K562 (cell line): ENCODE data around the gene SLC31A1. TPM values are rescaled to one million over a fixed set of nuclear protein-coding genes. Genes with fewer than 3 reads are reported as not detected.

ENCODE experiments used
- ATAC-seq: fragments of 200-7000 bp; cut with Tn5 transposase; 3 replicates; pipeline ENCODE4 v1.9.1; 2020; ENCODE audit warnings: moderate library complexity
- BruUV-seq: library from RNA; stranded (reverse); fragments of 400-500 nt; replicated peaks from 2 replicates; lab custom pipeline; 2021; lab: Mats Ljungman, UMichigan
- CTCF ChIA-PET: fragments of 300-600 bp; formaldehyde crosslinking; extraction: SDS; loops from one replicate; lab custom pipeline; 2021; ENCODE audit warnings: low intra/inter-chr PET ratio; lab: Yijun Ruan, JAX
- POLR2A ChIA-PET: fragments of 300-600, 350-650 bp; sonication (Branson Sonifier 250); formaldehyde crosslinking; extraction: SDS; loops from one replicate; lab custom pipeline; 2021; ENCODE audit warnings: antibody characterized with exemption, inconsistent platforms; lab: Yijun Ruan, JAX
- DNase-seq, 4 experiments: peaks; one replicate each; pipeline versions ENCODE4 v3.0.0 to v3.0.0-alpha.2; 2011 to 2018; ENCODE audit warnings: low spot score in 3 of 4, mixed read lengths in 3 of 4; ENCODE audit errors: extremely low read depth in 1 of 4
- FAIRE-seq: peaks from 2 replicates; lab custom pipeline; 2011; peaks lifted over from hg19 to GRCh38; lab: Jason Lieb, UNC
- H2AFZ ChIP-seq: 2 replicates; pipeline ENCODE4 v1.6.0; 2011; ENCODE audit warnings: low read depth, low read length, control low read depth, inconsistent platforms
- H3K27ac ChIP-seq: fragments of 200-600 bp; 3 replicates; pipeline ENCODE4 v1.8.0; 2011; ENCODE audit warnings: low read depth, mild to moderate bottlenecking, control low read depth, inconsistent platforms, low read length, moderate library complexity, mixed read lengths; ENCODE audit errors: extremely low read depth
- H3K27me3 ChIP-seq, 2 experiments: fragments of 300-600 bp in 1 of 2; 2 replicates in 1 of 2; 3 replicates in 1 of 2; pipeline versions ENCODE4 v1.6.0 to v1.8.0; 2011; ENCODE audit warnings: inconsistent platforms in 2 of 2, low read length in 2 of 2, mild to moderate bottlenecking in 1 of 2, mixed read lengths in 1 of 2, moderate library complexity in 1 of 2; ENCODE audit not compliant: control insufficient read depth in 2 of 2, insufficient read depth in 2 of 2
- H3K36me3 ChIP-seq: fragments of 300-600 bp; 3 replicates; pipeline ENCODE4 v1.8.0; 2011; ENCODE audit warnings: mild to moderate bottlenecking, low read length, inconsistent platforms; ENCODE audit not compliant: control insufficient read depth, insufficient read depth
- H3K4me1 ChIP-seq, 2 experiments: fragments of 200-600 bp in 1 of 2; replicated peaks in 1 of 2; 2 replicates in 1 of 2; 3 replicates in 1 of 2; pipeline versions ENCODE4 v1.5.1 to v1.8.0; 2011; ENCODE audit warnings: inconsistent platforms in 2 of 2, low read length in 2 of 2, mild to moderate bottlenecking in 1 of 2, mixed read lengths in 1 of 2, moderate library complexity in 1 of 2; ENCODE audit not compliant: control insufficient read depth in 2 of 2, insufficient read depth in 2 of 2
- H3K4me2 ChIP-seq: 2 replicates; pipeline ENCODE4 v1.6.1; 2011; ENCODE audit warnings: low read length, control low read depth, inconsistent platforms, mixed read lengths; ENCODE audit not compliant: insufficient read depth
- H3K4me3 ChIP-seq: fragments of 200-600 bp; sonication (generic), shearing (Covaris generic); 2 replicates; pipeline ENCODE4 v1.5.1; 2016; ENCODE audit warnings: control low read depth, inconsistent platforms
- H3K79me2 ChIP-seq: fragments of 200-600 bp; 3 replicates; pipeline ENCODE4 v1.8.0; 2011; ENCODE audit warnings: low read length, inconsistent platforms; ENCODE audit not compliant: control insufficient read depth, insufficient read depth
- H3K9ac ChIP-seq, 2 experiments: 2 replicates each; pipeline versions ENCODE4 v1.6.0 to v1.6.1; 2011; ENCODE audit warnings: low read depth in 2 of 2, low read length in 2 of 2, control low read depth in 1 of 2, inconsistent platforms in 1 of 2, mild to moderate bottlenecking in 1 of 2, mixed read lengths in 1 of 2; ENCODE audit not compliant: insufficient read depth in 1 of 2
- H3K9me1 ChIP-seq: one replicate; pipeline ENCODE4 v1.6.0; 2011; ENCODE audit warnings: inconsistent platforms, mild to moderate bottlenecking, low read length, moderate library complexity; ENCODE audit not compliant: control insufficient read depth, insufficient read depth
- H3K9me3 ChIP-seq: replicated peaks from 2 replicates; pipeline ENCODE4 v1.5.1; 2011; ENCODE audit warnings: low read depth, low read length, inconsistent platforms; ENCODE audit not compliant: control insufficient read depth, insufficient read depth
- H4K20me1 ChIP-seq: replicated peaks from 2 replicates; pipeline ENCODE4 v1.6.1; 2011; ENCODE audit warnings: low read length, inconsistent platforms, mixed read lengths; ENCODE audit not compliant: control insufficient read depth, insufficient read depth
- FOSL1 ChIP-seq: fragments of 200-800 bp; sonication (Bioruptor generic); conservative IDR thresholded peaks from 2 replicates; pipeline ENCODE4 v1.6.1; 2016; ENCODE audit warnings: missing genetic modification characterization, missing compliant biosample characterization
- HDAC3 ChIP-seq: fragments of 450-650 bp; IDR thresholded peaks from 2 replicates; pipeline ENCODE4 v1.6.1; 2018; ENCODE audit warnings: borderline replicate concordance, mild to moderate bottlenecking, moderate library complexity; ENCODE audit not compliant: partially characterized antibody
- JUNB ChIP-seq: fragments of 450-650 bp; formaldehyde crosslinking; conservative IDR thresholded peaks from 2 replicates; pipeline ENCODE4 v1.4.0; 2020; ENCODE audit warnings: mild to moderate bottlenecking
- JUND ChIP-seq, 2 experiments: IDR thresholded peaks; 2 replicates in 1 of 2; 3 replicates in 1 of 2; pipeline ENCODE4 v1.6.1; 2011; ENCODE audit warnings: borderline replicate concordance in 2 of 2, low read depth in 2 of 2, low read length in 2 of 2, improper control_type of control experiment in 1 of 2, missing biosample characterization in 1 of 2, missing genetic modification characterization in 1 of 2, missing genetic modification reagents in 1 of 2
- KDM2B ChIP-seq: fragments of 250-450 bp; sonication (Bioruptor Pico); IDR thresholded peaks from 2 replicates; pipeline ENCODE4 v1.8.0; 2021; ENCODE audit warnings: mild to moderate bottlenecking, moderate library complexity
- THRAP3 ChIP-seq: fragments of 450-650 bp; IDR thresholded peaks from 2 replicates; pipeline ENCODE4 v1.6.1; 2016; ENCODE audit warnings: mild to moderate bottlenecking, inconsistent platforms, borderline replicate concordance
- ZFP30 ChIP-seq: fragments of 250-450 bp; sonication (Bioruptor Pico); IDR thresholded peaks from 2 replicates; pipeline ENCODE4 v1.8.0; 2022; ENCODE audit warnings: moderate library complexity, mild to moderate bottlenecking, inconsistent platforms, borderline replicate concordance
- ZNF785 ChIP-seq: fragments of 250-450 bp; sonication (Bioruptor Pico); IDR thresholded peaks from 2 replicates; pipeline ENCODE4 v1.4.0; 2020; ENCODE audit warnings: mild to moderate bottlenecking
- WGBS: fragments of 100-300 bp; shearing (Covaris generic); methylation state at CpG from one replicate; pipeline ENCODE4 v1.1.6; 2016; ENCODE audit warnings: low coverage, mixed read lengths; ENCODE audit not compliant: insufficient coverage; ENCODE audit errors: missing lambda C conversion rate; 5-methylcytosine and 5-hydroxymethylcytosine counted together
- in situ Hi-C: fragments of 300-500 bp; cut with MboI; formaldehyde crosslinking; loops from 4 replicates; pipeline ENCODE4 v1.15.0; 2018; ENCODE audit warnings: inconsistent platforms, mixed read lengths
- intact Hi-C: fragments of 100-400 bp; cut with micrococcal nuclease; formaldehyde crosslinking; loops from 2 replicates; pipeline ENCODE4 v1.14.2; 2022
- polyA plus RNA-seq, 8 experiments: library from polyadenylated mRNA; depleted of rRNA in 4 of 8; stranded (reverse) in 5 of 8; unstranded in 3 of 8; fragments of >200 nt; fragmentation: Nextera tagmentation in 2 of 8; fragmentation: Illumina TruSeq in 1 of 8; extraction: Ambion mirVana in 2 of 8; extraction: Trizol in 1 of 8; gene quantifications; 2 replicates each; pipeline versions ENCODE4 v1.2.1 to v1.2.3, GENCODE V29; 2011 to 2014; ENCODE audit warnings: inconsistent platforms in 1 of 8, missing spikeins in 1 of 8
- total RNA-seq, 7 experiments: library from RNA; depleted of rRNA in 6 of 7; stranded (reverse); fragments of >200 nt in 6 of 7; fragmentation: Illumina TruSeq in 2 of 7; extraction: Trizol in 2 of 7; gene quantifications; 2 replicates each; pipeline versions ENCODE4 v1.2.1 to v1.2.3, GENCODE V29; 2011 to 2021; ENCODE audit warnings: low replicate concordance in 1 of 7
- TF ChIP-seq, protein P1 (sequence below): fragments of 150-350 bp; conservative IDR thresholded peaks from 2 replicates; pipeline ENCODE4 v1.6.1; 2014; ENCODE audit warnings: low read length
- TF ChIP-seq, protein P2 (sequence below), 2 experiments: fragments of 250-450 bp in 1 of 2; fragments of 450-650 bp in 1 of 2; sonication (Bioruptor Pico) in 1 of 2; IDR thresholded peaks; 2 replicates each; pipeline versions ENCODE4 v1.6.1 to v1.8.0; 2016 to 2021; ENCODE audit warnings: mild to moderate bottlenecking in 2 of 2, moderate library complexity in 2 of 2, missing compliant biosample characterization in 1 of 2, missing genetic modification characterization in 1 of 2
- TF ChIP-seq, protein P3 (sequence below): fragments of 450-650 bp; IDR thresholded peaks from 2 replicates; pipeline ENCODE4 v1.6.1; 2016; ENCODE audit warnings: missing biosample characterization, missing genetic modification characterization

Gene SLC31A1
- total and polyA plus RNA-seq, 9 of the 15 experiments (the other 6 are each of a cell fraction or from before 2014, with no cell fraction given): 15.4 to 40.7 (median 25.9) TPM

DNA sequence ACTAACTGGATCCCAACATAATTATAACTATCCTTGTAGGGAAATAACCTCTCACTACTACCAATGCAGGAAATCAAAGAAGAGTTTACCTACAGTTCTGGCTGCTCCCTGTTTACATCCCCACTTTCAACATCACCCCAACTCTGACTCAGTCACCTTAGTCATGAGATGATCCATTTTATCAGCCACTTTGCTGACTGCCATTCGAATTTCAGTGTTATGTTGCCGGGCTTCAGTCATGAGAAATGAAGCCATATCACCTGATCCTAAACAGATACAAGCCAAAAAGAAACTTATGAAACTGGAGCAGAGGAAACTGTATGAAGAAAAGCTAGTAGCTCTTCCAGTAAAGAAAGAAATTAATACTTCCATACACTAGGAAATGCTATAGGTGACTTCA, 36.8 kb upstream of the SLC31A1 start:
- H2AFZ ChIP-seq: no peak overlapping the region
- H4K20me1 ChIP-seq: no peaks in the 10 kb centered on the region
- in situ Hi-C loops: no loop called here
- no peaks in the 10 kb centered on the region for H3K9me3 ChIP-seq
- H3K27ac ChIP-seq: no peak overlapping the region
- H3K4me1 ChIP-seq: no peaks in the 10 kb centered on the region
- no peak overlapping the region for H3K4me3 ChIP-seq
- intact Hi-C loops: no loop called here
- ATAC-seq (no peak), DNase-seq (no peak), FAIRE-seq (no peak)
- 59% methylated on average over 2 of the region's 2 CpGs for WGBS
- no peak overlapping the region for H3K4me2 ChIP-seq
- ChIA-PET POLR2A (interaction anchor here (1.1 kb wide), 1 partner anchor 10 kb away, joined by 3 read pairs; no protein-coding TSS in a partner anchor), CTCF (no interaction called here)
- no peaks in the 10 kb centered on the region for H3K27me3 ChIP-seq
- H3K36me3 ChIP-seq: peaks cover 94% of the 10 kb centered on the region
- H3K9me1 ChIP-seq: no peaks in the 10 kb centered on the region
- H3K9ac ChIP-seq: no peak overlapping the region
- no peaks in the 10 kb centered on the region for H3K79me2 ChIP-seq
- TF ChIP-seq JUNB (CRISPR knock-in tag): no peak
- TF ChIP-seq ZNF785 (CRISPR knock-in tag): no peak
- peak; percentile 57 for TF ChIP-seq FOSL1
- no peak for TF ChIP-seq THRAP3
- BruUV-seq: no TSS peak

DNA sequence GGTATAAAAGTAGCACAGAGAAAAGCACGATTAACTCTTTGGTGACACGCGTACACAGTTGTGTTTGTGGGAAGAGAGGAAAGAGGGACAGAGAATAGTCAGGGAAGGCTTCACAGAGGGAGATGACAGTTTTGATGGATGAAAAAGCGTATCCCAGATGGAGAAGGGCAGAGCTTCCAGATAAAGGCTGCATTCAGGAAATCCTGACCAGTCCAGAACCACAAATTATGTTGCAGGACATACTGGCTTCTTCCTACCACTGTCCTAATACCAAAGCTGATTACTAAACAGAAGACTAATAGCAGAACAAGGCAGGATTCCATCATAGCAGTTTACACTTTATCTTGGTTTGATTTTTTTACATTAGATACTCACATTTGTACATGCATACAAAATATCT, 36.1 kb upstream of the SLC31A1 start:
- intact Hi-C loops: no loop called here
- in situ Hi-C loops: no loop called here
- no peak overlapping the region for H3K4me2 ChIP-seq
- no peaks in the 10 kb centered on the region for H3K9me3 ChIP-seq
- H3K9me1 ChIP-seq: no peaks in the 10 kb centered on the region
- BruUV-seq: no TSS peak
- no peak for DNase-seq
- no peaks in the 10 kb centered on the region for H4K20me1 ChIP-seq
- no peak overlapping the region for H3K4me3 ChIP-seq
- ChIA-PET POLR2A (interaction anchor here (0.6 to 1.7 kb wide), 4 partner anchors 10 to 1901 kb away, joined by 3 to 5 read pairs (median 3); partner anchors contain the start of genes FKBP15 and SLC31A1), CTCF (no interaction called here)
- FAIRE-seq: no peak
- H3K36me3 ChIP-seq: peaks cover 94% of the 10 kb centered on the region
- no peak for ATAC-seq
- H3K4me1 ChIP-seq: no peaks in the 10 kb centered on the region
- no peak overlapping the region for H3K27ac ChIP-seq
- 93% methylated on average over 4 of the region's 4 CpGs for WGBS
- no peaks in the 10 kb centered on the region for H3K79me2 ChIP-seq
- H2AFZ ChIP-seq: no peak overlapping the region
- H3K9ac ChIP-seq: no peak overlapping the region
- H3K27me3 ChIP-seq: no peaks in the 10 kb centered on the region
- TF ChIP-seq HDAC3: no peak
- TF ChIP-seq, protein P1, sequence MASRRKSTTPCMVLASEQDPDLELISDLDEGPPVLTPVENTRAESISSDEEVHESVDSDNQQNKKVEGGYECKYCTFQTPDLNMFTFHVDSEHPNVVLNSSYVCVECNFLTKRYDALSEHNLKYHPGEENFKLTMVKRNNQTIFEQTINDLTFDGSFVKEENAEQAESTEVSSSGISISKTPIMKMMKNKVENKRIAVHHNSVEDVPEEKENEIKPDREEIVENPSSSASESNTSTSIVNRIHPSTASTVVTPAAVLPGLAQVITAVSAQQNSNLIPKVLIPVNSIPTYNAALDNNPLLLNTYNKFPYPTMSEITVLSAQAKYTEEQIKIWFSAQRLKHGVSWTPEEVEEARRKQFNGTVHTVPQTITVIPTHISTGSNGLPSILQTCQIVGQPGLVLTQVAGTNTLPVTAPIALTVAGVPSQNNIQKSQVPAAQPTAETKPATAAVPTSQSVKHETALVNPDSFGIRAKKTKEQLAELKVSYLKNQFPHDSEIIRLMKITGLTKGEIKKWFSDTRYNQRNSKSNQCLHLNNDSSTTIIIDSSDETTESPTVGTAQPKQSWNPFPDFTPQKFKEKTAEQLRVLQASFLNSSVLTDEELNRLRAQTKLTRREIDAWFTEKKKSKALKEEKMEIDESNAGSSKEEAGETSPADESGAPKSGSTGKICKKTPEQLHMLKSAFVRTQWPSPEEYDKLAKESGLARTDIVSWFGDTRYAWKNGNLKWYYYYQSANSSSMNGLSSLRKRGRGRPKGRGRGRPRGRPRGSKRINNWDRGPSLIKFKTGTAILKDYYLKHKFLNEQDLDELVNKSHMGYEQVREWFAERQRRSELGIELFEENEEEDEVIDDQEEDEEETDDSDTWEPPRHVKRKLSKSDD: no peak
- no peak for TF ChIP-seq KDM2B (CRISPR knock-in tag)
- no peak for TF ChIP-seq ZFP30 (CRISPR knock-in tag)
- TF ChIP-seq, protein P2, sequence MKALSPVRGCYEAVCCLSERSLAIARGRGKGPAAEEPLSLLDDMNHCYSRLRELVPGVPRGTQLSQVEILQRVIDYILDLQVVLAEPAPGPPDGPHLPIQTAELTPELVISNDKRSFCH (CRISPR knock-in tag; IDR thresholded peaks at IDR 0.05): no peak
- TF ChIP-seq, protein P2 (tag; IDR thresholded peaks at IDR 0.05): no peak
- no peak for TF ChIP-seq JUND (IDR thresholded peaks at IDR 0.05; ENCODE audit: borderline replicate concordance, low read depth, low read length)
- no peak for TF ChIP-seq JUND (tag; IDR thresholded peaks at IDR 0.05; ENCODE audit: borderline replicate concordance, low read depth, low read length)
- TF ChIP-seq, protein P3, sequence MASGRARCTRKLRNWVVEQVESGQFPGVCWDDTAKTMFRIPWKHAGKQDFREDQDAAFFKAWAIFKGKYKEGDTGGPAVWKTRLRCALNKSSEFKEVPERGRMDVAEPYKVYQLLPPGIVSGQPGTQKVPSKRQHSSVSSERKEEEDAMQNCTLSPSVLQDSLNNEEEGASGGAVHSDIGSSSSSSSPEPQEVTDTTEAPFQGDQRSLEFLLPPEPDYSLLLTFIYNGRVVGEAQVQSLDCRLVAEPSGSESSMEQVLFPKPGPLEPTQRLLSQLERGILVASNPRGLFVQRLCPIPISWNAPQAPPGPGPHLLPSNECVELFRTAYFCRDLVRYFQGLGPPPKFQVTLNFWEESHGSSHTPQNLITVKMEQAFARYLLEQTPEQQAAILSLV (tag): no peak
